A172 (cell line): Measurements from ENCODE around the gene CREB5. TPM values are rescaled to one million over a fixed set of nuclear protein-coding genes. Genes with fewer than 3 reads are reported as not detected.

Experiments used
- DNase-seq: peaks from one replicate; pipeline ENCODE4 v3.0.0-alpha.2; 2015; ENCODE audit warnings: low spot score
- total RNA-seq: library from RNA; depleted of rRNA; stranded (reverse); fragments of >200 nt; shearing (Covaris generic); gene quantifications from 2 replicates; pipeline ENCODE4 v1.2.3, GENCODE V29; 2014

CREB5 gene
- total RNA-seq, 1 experiment from 2014 or later: 1.4 TPM

GRCh38 chr7:28512668-28513440 is 100.5 kb downstream of the CREB5 start:
- DNase-seq: no peak

- no peak for DNase-seq
These were observed 104.3 kb downstream of the CREB5 start for GRCh38 chr7:28516390-28517172.

GRCh38 chr7:28517206-28517605 is 104.9 kb downstream of the CREB5 start:
- DNase-seq: no peak

DNA sequence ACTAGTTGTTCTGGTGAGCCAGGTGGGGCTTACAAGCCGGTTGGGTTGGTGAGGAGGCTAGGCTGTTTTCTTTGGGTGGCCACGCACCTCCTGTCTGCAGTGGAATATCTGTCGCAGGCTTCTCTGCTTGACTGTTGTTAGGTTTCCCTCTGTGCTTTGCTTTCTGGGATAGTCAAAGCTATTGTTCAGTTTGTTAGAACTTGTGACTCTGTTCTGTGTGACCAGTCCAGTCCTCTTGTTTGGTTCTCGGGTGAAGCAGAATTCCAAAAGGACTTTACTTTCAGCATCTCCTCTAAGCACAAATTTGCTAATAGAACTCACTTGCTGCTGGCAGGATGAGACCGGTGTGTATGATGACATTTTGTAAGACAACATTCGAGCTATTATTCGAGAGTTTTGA is 105.3 kb downstream of the CREB5 start:
- no peak for DNase-seq

DNA sequence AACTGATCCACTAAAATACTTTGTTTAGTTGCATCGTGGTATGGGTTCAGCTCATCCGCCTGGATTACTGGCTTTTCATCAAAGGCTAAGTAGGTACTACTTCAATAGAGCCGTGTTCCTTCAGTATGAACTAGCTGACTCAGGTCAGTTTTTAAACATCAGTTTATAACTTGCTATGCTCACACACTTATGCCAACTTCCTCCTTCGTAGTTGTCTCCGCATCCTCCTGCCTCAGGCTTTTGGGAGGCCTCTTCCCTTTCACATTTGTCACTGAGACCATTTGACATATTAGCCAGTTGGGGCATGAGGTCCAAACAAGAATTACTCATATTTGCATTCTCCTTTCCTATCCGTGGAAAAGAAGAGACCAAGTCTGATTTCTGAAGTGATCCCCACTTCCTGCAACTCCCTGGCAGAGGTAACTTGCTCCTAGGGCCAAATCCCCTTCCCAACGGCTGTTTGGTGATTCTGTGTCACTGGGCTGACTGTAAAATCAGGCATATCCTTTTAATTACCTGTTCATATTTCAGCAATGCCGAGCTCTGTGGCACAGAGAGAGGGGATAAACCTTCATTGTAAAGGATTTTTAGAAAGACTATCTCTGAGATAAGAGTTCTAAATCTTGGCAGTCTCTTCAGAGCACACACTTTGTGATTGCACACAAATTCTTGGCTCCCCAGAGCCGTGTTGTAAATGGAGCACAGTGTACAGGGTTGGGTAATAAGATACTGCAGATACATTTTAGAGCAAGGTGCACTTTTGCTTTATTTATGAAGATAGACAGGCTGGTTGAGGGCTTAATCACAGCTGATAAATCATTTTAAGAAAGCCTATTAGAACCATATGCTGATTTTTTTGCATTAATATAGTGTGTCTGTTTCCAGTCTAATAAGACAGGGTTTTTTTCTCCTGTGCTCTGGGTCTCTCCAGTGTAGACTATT is 108.0 kb downstream of the CREB5 start:
- DNase-seq: no peak

GRCh38 chr7:28524978-28525377 is 112.7 kb downstream of the CREB5 start:
- no peak for DNase-seq

DNA sequence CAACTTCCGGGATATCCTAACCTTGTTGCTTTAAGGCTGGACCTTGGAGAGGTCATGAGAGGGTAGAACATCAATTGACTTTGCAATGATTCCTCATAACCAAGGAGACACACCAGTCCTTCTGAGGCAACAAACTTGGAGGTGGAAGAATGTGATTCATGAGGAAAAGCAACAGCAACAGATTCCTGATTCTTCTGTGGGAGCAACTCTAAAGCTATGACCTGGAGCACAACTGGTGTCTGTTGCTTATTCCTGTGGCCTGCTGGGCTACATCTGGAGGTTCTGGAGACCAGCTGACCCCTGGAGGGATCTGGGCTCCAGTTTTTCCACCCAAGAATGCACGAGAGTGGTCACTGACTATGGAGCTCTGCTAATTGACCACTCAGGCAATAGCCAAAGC is 116.6 kb downstream of the CREB5 start:
- DNase-seq: no peak

- DNase-seq: no peak
These were observed 117.4 kb downstream of the CREB5 start for GRCh38 chr7:28529755-28530154.

GRCh38 chr7:28530175-28530802 is 118.0 kb downstream of the CREB5 start:
- DNase-seq: no peak

DNA sequence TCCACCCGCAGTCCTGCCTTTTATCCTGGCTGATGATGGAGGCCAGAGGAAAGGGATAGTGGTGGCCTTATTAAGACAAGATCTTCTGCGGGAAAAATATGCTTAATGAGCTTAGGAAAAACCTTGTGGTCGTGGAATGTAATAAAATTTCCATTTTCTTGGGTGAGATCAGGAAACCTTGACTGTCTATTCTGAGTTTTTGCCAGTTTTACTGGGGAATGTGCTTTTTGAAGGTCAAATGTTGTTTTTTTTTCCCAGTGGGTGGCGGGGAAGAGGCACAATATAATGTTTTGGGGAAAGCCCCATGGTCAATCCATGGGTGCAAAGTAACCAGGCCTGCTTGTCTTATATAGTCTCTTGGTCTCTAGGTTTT is 118.5 kb downstream of the CREB5 start:
- no peak for DNase-seq

GRCh38 chr7:28531291-28531690 is 119.0 kb downstream of the CREB5 start:
- no peak for DNase-seq

GRCh38 chr7:28532181-28532580 is 119.9 kb downstream of the CREB5 start:
- no peak for DNase-seq

- DNase-seq: no peak
These were observed 120.9 kb downstream of the CREB5 start for GRCh38 chr7:28533267-28533666.

GRCh38 chr7:28533731-28534531 is 121.6 kb downstream of the CREB5 start:
- DNase-seq: no peak

DNA sequence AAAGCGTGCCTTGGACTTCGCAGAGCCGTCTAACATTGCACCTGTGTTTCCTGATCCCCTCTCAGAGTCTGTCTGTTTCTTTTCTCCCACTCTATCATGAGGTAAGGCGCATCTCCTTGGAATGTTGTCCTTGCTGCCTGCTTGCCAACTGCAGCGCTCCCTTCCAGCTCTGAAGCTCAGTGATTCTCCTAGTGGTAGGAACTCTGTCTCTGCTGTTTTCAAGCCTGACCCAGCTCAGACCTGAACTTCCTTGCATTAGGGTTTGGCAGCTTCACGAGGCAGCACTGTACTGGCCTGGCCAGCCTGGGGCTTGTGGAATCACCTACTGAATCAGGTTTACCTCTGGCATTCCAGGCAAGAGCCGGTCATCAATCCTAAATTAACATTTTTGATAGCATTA is 123.9 kb downstream of the CREB5 start:
- DNase-seq: no peak

- no peak for DNase-seq
These were observed 127.1 kb downstream of the CREB5 start for GRCh38 chr7:28539289-28539981.

DNA sequence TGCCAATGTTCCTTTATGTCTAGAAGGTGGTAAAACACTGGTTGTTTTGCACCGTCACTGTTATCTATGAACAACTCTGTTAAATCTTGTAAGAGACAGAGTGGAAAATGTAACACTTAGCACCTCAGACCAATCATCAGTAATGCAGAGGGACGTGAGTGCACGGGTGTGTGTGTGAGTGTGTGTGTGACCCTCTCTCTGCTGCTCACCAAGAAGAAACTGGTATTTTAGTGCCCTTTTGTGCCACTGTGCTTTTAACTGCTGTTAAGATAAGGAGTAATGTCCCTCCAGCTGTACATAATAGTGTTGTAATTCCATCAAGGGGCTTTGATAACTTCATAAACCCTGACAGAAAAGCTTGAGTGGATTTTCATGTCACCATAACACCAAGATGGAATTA is 130.1 kb downstream of the CREB5 start:
- DNase-seq: no peak

GRCh38 chr7:28544453-28545117 is 132.3 kb downstream of the CREB5 start:
- DNase-seq: no peak

DNA sequence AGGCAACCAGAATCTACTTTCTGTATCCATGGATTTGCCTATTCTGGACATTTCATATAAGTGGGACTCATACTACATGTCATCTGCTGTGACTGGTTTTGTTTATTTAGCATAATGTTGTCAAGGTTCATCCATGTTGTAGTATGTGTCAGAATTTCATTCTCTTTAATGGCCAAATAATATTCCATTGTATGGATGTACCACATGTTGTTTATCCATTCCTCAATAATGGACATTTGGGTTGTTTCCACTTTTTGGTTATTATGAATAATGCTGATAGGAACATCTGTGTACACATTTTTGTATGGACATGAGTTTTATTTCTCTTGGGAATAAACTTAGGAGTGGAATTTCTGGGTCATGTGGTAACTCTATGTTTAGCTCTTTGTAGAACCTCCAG is 133.7 kb downstream of the CREB5 start:
- DNase-seq: no peak

GRCh38 chr7:28547115-28547514 is 134.8 kb downstream of the CREB5 start:
- no peak for DNase-seq
